HEK293 (cell line): ENCODE measurements around the gene CXCR4.

Experiments used
- CTCF ChIA-PET: fragments of 350-600 bp; formaldehyde crosslinking; extraction: SDS; loops from one replicate; lab custom pipeline; 2021; ENCODE audit warnings: antibody characterized with exemption; lab: Yijun Ruan, JAX
- POLR2A ChIA-PET: fragments of 300-600 bp; formaldehyde crosslinking; extraction: SDS; loops from one replicate; lab custom pipeline; 2020; ENCODE audit warnings: antibody characterized with exemption, inconsistent platforms; lab: Yijun Ruan, JAX
- H3K27ac ChIP-seq: fragments of 200-500 bp; sonication (Bioruptor generic); 2 replicates; pipeline ENCODE4 v1.5.1; 2014; ENCODE audit warnings: low read depth, low read length, control low read depth, inconsistent platforms; ENCODE audit errors: extremely low read depth
- H3K36me3 ChIP-seq, 2 experiments: fragments of 200-500 bp in 1 of 2; sonication (Bioruptor generic) in 1 of 2; 1 replicate in 1 of 2; 2 replicates in 1 of 2; pipeline ENCODE4 v1.5.1; 2014 to 2017; ENCODE audit warnings: inconsistent platforms in 2 of 2, low read length in 2 of 2; ENCODE audit not compliant: control insufficient read depth in 2 of 2, insufficient read depth in 1 of 2
- H3K4me1 ChIP-seq: fragments of 200-500 bp; sonication (Bioruptor generic); 2 replicates; pipeline ENCODE4 v1.5.1; 2014; ENCODE audit warnings: mild to moderate bottlenecking, low read length, inconsistent platforms; ENCODE audit not compliant: control insufficient read depth, insufficient read depth
- H3K4me3 ChIP-seq: 2 replicates; pipeline ENCODE4 v1.5.1; 2011; ENCODE audit warnings: low read depth, mild to moderate bottlenecking, control low read depth, low read length, moderate library complexity
- H3K9me3 ChIP-seq: fragments of 200-500 bp; sonication (Bioruptor generic); 2 replicates; pipeline ENCODE4 v1.5.1; 2014; ENCODE audit warnings: low read depth, low read length, inconsistent platforms; ENCODE audit not compliant: control insufficient read depth, insufficient read depth
- FEZF1 ChIP-seq: fragments of 450-650 bp; formaldehyde crosslinking; IDR thresholded peaks from 2 replicates; pipeline ENCODE4 v1.5.1; 2016; ENCODE audit warnings: missing biosample characterization, missing genetic modification characterization
- MZF1 ChIP-seq: fragments of 450-650 bp; formaldehyde crosslinking; IDR thresholded peaks from 2 replicates; pipeline ENCODE4 v1.5.1; 2017; ENCODE audit warnings: missing biosample characterization, missing genetic modification characterization, borderline replicate concordance
- SCRT2 ChIP-seq: fragments of 450-650 bp; formaldehyde crosslinking; IDR thresholded peaks from 2 replicates; pipeline ENCODE4 v1.5.1; 2016; ENCODE audit warnings: missing biosample characterization, missing genetic modification characterization
- ZFHX2 ChIP-seq: fragments of 450-650 bp; formaldehyde crosslinking; conservative IDR thresholded peaks from 2 replicates; pipeline ENCODE4 v1.5.1; 2016; ENCODE audit warnings: missing biosample characterization, missing genetic modification characterization
- ZFP41 ChIP-seq: fragments of 450-650 bp; formaldehyde crosslinking; IDR thresholded peaks from 2 replicates; pipeline ENCODE4 v1.5.1; 2016; ENCODE audit warnings: missing biosample characterization, missing genetic modification characterization, borderline replicate concordance
- ZNF112 ChIP-seq: fragments of 450-650 bp; formaldehyde crosslinking; IDR thresholded peaks from 2 replicates; pipeline ENCODE4 v1.5.0; 2017; ENCODE audit warnings: missing biosample characterization, missing genetic modification characterization
- ZNF155 ChIP-seq: fragments of 450-650 bp; formaldehyde crosslinking; IDR thresholded peaks from 2 replicates; pipeline ENCODE4 v1.5.1; 2016; ENCODE audit warnings: missing biosample characterization, missing genetic modification characterization
- ZNF169 ChIP-seq: fragments of 450-650 bp; formaldehyde crosslinking; IDR thresholded peaks from 2 replicates; pipeline ENCODE4 v1.5.1; 2016; ENCODE audit warnings: missing biosample characterization, missing genetic modification characterization
- ZNF175 ChIP-seq: fragments of 450-650 bp; formaldehyde crosslinking; IDR thresholded peaks from 2 replicates; pipeline ENCODE4 v1.5.1; 2016; ENCODE audit warnings: missing biosample characterization, missing genetic modification characterization
- ZNF23 ChIP-seq: fragments of 450-650 bp; formaldehyde crosslinking; IDR thresholded peaks from 2 replicates; pipeline ENCODE4 v1.5.1; 2016; ENCODE audit warnings: missing biosample characterization, missing genetic modification characterization, borderline replicate concordance
- ZNF394 ChIP-seq: fragments of 450-650 bp; formaldehyde crosslinking; IDR thresholded peaks from 2 replicates; pipeline ENCODE4 v1.5.1; 2016; ENCODE audit warnings: missing biosample characterization, missing genetic modification characterization, mild to moderate bottlenecking, moderate library complexity, borderline replicate concordance
- ZNF404 ChIP-seq: fragments of 450-650 bp; formaldehyde crosslinking; IDR thresholded peaks from 2 replicates; pipeline ENCODE4 v1.5.1; 2017; ENCODE audit warnings: missing biosample characterization, missing genetic modification characterization
- ZNF658 ChIP-seq: fragments of 450-650 bp; formaldehyde crosslinking; IDR thresholded peaks from 2 replicates; pipeline ENCODE4; 2016; ENCODE audit warnings: missing biosample characterization, missing genetic modification characterization
- ZNF677 ChIP-seq: fragments of 450-650 bp; IDR thresholded peaks from 2 replicates; pipeline ENCODE4 v1.5.0; 2018; ENCODE audit warnings: missing biosample characterization, mild to moderate bottlenecking, missing genetic modification characterization, moderate library complexity
- TF ChIP-seq, protein P1 (sequence below): fragments of 450-650 bp; formaldehyde crosslinking; IDR thresholded peaks from 2 replicates; pipeline ENCODE4 v1.5.1; 2017; ENCODE audit warnings: missing biosample characterization, missing genetic modification characterization
- TF ChIP-seq, protein P2 (sequence below): fragments of 450-650 bp; formaldehyde crosslinking; IDR thresholded peaks from 2 replicates; pipeline ENCODE4 v1.5.1; 2016; ENCODE audit warnings: missing biosample characterization, missing genetic modification characterization, low read depth
- TF ChIP-seq, protein P3 (sequence below): fragments of 450-650 bp; formaldehyde crosslinking; IDR thresholded peaks from 2 replicates; pipeline ENCODE4 v1.5.1; 2016; ENCODE audit warnings: missing biosample characterization, missing genetic modification characterization
- TF ChIP-seq, protein P4 (sequence below): fragments of 450-650 bp; formaldehyde crosslinking; IDR thresholded peaks from 2 replicates; pipeline ENCODE4 v1.5.1; 2016; ENCODE audit warnings: missing biosample characterization, missing genetic modification characterization

The CXCR4 gene

DNA sequence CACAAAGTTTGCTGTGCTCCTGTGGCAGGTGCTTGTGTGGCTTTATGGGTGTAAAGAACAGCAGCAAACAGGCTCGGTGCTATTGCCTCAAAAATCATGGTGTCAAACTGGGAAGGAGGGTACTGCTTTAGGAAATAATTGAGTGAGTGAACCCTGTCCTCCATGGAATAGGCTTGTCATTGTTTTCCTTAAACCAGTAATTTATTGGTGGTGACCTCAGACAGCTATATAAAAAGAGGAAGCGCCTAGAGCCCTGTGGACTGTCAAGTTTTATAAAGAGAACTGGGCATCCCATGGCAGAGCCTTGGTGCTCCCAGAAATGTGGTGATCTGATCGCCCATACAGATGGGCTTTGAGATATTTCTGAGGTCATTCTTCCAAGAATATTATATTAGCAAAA is 4.7 kb upstream of the CXCR4 start:
- Histone ChIP-seq H3K9me3 (no peaks in the 10 kb centered on the region), H3K4me1 (peaks cover 25% of the 10 kb centered on the region), H3K36me3 (no peaks in the 10 kb centered on the region), H3K27ac (no peak overlapping the region), H3K4me3 (no peak overlapping the region)
- CTCF ChIA-PET, result interaction anchor here (0.6 kb wide), 1 partner anchor 18 kb away, joined by 3 read pairs; no protein-coding TSS in a partner anchor
- TF ChIP-seq, protein P1, sequence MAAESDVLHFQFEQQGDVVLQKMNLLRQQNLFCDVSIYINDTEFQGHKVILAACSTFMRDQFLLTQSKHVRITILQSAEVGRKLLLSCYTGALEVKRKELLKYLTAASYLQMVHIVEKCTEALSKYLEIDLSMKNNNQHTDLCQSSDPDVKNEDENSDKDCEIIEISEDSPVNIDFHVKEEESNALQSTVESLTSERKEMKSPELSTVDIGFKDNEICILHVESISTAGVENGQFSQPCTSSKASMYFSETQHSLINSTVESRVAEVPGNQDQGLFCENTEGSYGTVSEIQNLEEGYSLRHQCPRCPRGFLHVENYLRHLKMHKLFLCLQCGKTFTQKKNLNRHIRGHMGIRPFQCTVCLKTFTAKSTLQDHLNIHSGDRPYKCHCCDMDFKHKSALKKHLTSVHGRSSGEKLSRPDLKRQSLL (tag by site-specific recombination), result no peak
- TF ChIP-seq ZNF677 (tag by site-specific recombination) (no peak), ZNF394 (tag by site-specific recombination) (no peak), ZNF23 (tag by site-specific recombination) (no peak), ZNF404 (no peak), ZFHX2 (tag by site-specific recombination) (no peak), FEZF1 (no peak), ZNF112 (tag by site-specific recombination) (no peak), ZNF155 (tag by site-specific recombination) (no peak)
- TF ChIP-seq, protein P2, sequence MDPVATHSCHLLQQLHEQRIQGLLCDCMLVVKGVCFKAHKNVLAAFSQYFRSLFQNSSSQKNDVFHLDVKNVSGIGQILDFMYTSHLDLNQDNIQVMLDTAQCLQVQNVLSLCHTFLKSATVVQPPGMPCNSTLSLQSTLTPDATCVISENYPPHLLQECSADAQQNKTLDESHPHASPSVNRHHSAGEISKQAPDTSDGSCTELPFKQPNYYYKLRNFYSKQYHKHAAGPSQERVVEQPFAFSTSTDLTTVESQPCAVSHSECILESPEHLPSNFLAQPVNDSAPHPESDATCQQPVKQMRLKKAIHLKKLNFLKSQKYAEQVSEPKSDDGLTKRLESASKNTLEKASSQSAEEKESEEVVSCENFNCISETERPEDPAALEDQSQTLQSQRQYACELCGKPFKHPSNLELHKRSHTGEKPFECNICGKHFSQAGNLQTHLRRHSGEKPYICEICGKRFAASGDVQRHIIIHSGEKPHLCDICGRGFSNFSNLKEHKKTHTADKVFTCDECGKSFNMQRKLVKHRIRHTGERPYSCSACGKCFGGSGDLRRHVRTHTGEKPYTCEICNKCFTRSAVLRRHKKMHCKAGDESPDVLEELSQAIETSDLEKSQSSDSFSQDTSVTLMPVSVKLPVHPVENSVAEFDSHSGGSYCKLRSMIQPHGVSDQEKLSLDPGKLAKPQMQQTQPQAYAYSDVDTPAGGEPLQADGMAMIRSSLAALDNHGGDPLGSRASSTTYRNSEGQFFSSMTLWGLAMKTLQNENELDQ (tag by site-specific recombination), result no peak
- TF ChIP-seq, protein P3, sequence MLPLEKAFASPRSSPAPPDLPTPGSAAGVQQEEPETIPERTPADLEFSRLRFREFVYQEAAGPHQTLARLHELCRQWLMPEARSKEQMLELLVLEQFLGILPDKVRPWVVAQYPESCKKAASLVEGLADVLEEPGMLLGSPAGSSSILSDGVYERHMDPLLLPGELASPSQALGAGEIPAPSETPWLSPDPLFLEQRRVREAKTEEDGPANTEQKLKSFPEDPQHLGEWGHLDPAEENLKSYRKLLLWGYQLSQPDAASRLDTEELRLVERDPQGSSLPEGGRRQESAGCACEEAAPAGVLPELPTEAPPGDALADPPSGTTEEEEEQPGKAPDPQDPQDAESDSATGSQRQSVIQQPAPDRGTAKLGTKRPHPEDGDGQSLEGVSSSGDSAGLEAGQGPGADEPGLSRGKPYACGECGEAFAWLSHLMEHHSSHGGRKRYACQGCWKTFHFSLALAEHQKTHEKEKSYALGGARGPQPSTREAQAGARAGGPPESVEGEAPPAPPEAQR (tag by site-specific recombination), result no peak
- POLR2A ChIA-PET, result no interaction called here

DNA sequence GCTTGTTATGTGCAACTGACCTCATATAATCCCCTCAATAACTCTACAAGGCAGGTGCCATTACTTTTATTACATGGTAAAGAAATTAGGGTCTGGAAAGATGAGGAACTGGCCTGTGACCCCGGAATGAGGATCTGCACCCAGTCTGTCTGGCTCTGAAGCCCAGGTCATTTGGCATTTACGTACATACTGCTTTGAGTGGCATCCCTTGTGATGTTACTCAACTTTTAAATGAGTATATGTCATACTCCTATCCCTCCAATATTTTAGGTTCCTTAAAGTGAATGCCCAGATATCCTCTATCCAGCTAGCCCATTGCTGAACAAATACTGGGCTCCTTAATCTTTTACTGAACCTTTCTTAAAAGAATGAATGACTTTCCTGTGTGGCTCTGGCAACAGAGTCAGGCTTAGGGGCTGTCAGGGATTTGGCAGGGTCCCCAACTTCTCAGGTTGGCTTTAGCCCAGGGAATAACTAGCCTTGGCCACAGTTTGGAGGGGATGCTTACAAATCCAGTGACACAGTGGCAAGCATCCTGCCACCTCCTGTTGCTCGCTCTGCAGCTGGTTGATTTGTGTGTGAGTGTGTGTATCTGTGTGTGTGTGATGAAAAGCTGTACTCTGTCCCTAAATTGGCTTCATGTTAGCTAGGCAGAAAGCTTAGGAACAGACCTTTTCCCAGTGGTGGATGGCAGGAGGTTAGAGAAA is 3.4 kb upstream of the CXCR4 start:
- CTCF ChIA-PET, result no interaction called here
- Histone ChIP-seq H3K4me1 (peaks cover 17% of the 10 kb centered on the region), H3K9me3 (no peaks in the 10 kb centered on the region), H3K27ac (no peak overlapping the region), H3K36me3 (no peaks in the 10 kb centered on the region), H3K4me3 (no peak overlapping the region)
- TF ChIP-seq ZNF175 (no peak), ZNF658 (tag by site-specific recombination) (no peak), MZF1 (tag by site-specific recombination) (no peak), SCRT2 (tag by site-specific recombination) (peak; percentile 76), ZNF23 (tag by site-specific recombination) (no peak), ZFP41 (no peak), ZNF169 (no peak)
- TF ChIP-seq, protein P4, sequence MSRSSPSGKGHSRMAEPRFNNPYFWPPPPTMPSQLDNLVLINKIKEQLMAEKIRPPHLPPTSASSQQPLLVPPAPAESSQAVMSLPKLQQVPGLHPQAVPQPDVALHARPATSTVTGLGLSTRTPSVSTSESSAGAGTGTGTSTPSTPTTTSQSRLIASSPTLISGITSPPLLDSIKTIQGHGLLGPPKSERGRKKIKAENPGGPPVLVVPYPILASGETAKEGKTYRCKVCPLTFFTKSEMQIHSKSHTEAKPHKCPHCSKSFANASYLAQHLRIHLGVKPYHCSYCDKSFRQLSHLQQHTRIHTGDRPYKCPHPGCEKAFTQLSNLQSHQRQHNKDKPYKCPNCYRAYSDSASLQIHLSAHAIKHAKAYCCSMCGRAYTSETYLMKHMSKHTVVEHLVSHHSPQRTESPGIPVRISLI (tag by site-specific recombination), result no peak
- POLR2A ChIA-PET, result no interaction called here
